CD4-positive, alpha-beta T cell treated with Interferon gamma for 1 hour (primary cell): ENCODE results near the gene MED7.

Experiments used
- DNase-seq: peaks from one replicate; pipeline ENCODE4 v3.0.0-alpha.2; 2020

Gene MED7

GRCh38 chr5:157162919-157163510 is 20.4 kb upstream of the MED7 start:
- DNase-seq = no peak

GRCh38 chr5:157161996-157162395 is 19.3 kb upstream of the MED7 start:
- DNase-seq = no peak

GRCh38 chr5:157160001-157160400 is 17.3 kb upstream of the MED7 start:
- DNase-seq = peak; percentile 20

- DNase-seq = no peak
Measured at GRCh38 chr5:157159209-157159751, 16.6 kb upstream of the MED7 start.

DNA sequence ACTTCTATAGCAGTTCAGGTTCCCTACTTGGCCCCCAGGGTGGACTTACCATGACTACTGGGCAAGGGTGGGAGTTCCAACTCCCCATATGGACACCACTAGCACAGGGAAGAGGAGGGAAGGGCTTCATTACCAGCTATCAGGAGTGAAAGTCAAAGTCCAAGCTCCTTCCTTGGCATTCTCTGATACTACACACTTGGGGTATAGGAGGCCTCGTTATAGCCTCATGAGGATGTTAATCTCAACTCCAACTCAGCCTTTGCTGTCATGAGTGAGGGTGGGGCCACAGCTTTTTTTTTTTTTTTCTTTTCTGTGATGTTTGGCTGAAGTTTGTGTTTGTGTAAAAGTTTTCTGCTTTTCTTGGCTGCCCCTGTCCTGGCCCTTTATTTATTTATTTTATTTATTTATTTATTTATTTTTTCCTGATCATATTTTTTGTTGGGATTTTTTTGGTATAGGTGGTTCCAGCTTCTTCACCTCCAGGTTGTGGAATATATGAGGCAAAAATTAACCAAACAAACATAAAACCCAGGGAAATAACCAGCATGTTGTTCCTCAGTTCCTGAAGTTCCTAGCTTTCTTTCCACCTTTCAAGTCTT is 14.7 kb upstream of the MED7 start:
- DNase-seq = no peak

DNA sequence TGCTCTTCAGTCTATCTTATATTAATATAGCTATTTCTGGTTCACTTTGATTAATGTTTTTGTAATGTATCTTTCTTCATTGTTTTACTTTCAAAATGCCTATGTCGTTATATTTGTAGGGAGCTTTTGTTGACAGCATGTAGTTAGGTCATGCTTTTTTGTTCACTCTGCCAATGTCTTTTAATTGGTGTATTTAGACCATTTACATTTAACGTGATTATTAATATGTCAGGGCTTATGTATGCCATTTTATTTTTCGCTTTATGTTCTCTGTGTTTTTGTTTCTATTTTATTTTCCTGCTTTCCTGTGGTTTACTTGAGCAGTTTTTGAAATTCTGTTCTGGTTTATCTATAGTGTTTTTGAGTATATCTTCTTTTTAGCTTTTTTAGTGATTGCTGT is 12.6 kb upstream of the MED7 start:
- no peak for DNase-seq

GRCh38 chr5:157150995-157151394 is 8.3 kb upstream of the MED7 start:
- no peak for DNase-seq

DNA sequence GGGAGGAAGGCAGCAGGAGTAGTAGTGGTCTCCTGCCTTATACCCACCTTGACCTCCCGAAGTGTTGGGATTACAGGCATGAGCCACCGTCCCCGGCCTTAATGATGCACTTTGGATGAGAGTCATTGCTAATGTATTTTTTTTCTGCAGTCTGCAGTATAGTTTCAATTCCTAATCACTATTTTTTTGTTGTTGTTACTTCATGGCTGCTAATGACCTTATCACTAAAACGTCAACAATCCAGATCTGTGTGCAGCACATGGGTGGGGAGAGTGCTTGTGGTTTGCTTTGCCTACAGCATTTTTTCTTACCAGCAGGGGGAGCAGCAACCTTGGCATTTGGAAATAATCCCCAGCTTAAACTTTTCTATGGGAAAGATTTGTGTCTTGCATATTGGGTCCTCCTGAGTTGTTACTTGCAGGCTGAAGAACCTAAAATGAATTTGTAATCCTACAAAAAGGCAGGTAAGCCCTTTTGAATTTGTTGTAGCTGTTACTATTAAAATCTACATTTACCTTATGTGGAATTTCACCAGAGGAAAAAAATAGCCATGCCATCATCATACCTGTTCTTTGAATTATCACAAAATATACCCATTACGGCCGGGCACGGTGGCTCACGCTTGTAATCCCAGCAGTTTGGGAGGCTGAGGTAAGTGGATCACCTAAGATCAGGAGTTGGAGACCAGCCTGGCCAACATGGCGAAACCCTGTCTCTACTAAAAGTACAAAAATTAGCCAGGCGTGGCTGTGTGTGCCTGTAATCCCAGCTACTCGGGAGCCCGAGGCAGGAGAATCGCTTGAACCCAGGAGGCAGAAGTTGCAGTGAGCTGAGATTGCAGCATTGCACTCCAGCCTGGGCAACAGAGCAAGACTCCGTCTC is 6.3 kb upstream of the MED7 start:
- DNase-seq = peak; percentile 69

DNA sequence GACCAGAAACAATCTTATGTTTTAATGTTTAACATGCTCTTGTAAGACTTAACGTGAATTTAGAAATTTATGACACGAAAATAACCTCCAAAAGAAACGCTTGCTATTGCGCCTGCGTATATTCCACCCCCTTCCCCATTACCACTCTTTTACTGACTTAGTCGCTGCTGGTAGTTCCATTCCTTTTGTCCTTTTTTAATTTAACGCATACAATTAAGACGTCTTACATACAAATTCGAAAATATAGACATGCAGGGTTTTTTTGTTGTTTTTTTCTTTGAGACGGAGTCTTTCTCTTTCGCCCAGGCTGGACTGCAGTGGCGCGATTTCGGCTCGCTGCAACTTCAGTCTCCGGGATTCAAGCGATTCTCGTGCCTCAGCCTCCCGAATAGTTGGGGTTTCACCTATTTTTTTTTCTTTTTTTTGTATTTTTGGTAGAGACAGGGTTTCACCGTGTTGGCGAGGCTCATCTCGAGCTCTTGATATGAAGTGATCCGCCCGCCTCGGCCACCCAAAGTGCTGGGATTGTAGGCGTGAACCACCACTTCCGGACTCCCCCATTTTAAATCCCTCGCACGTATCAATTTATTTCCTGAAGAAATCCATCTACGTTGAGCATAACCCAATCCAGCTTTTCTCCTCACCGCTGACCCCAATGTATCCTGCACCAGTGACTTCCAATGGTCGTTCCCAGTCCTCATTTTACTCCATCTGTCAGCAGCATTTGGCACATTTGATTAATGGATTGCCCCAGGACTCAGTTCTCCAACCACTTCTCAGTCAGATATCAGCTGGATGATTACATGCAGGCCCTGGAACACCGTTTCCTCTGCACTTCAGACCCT is 684 bp upstream of the MED7 start:
- peak; percentile 24 for DNase-seq

DNA sequence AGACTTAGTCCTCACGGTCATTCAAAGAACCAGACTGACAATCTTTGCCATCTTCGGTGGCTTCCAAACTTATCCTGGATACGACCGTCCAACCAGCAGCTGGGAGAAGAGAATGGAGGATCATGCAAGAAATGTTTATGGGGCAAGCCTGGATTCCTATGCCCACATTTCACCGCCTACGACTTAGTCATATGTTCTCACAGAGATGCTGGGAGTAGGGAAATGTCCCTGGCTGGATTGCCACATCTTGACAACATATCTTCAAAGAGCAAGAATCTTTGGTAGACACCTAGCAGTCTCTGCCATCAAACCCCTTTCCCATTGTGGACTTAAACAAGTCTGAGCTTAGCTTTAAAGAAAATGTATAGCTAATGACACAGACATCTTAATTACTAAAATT is 5.0 kb downstream of the MED7 start:
- DNase-seq = no peak

- DNase-seq = no peak
Measured at GRCh38 chr5:157132281-157132612, 10.4 kb downstream of the MED7 start.

- DNase-seq = no peak
Measured at GRCh38 chr5:157130925-157131324, 11.7 kb downstream of the MED7 start.

- no peak for DNase-seq
Measured at GRCh38 chr5:157121709-157122108, 21.0 kb downstream of the MED7 start.

- DNase-seq = no peak
Measured at GRCh38 chr5:157120102-157120501, 22.6 kb downstream of the MED7 start.

- no peak for DNase-seq
Measured at GRCh38 chr5:157116483-157116954, 26.1 kb downstream of the MED7 start.

GRCh38 chr5:157115502-157115901 is 27.2 kb downstream of the MED7 start:
- no peak for DNase-seq

DNA sequence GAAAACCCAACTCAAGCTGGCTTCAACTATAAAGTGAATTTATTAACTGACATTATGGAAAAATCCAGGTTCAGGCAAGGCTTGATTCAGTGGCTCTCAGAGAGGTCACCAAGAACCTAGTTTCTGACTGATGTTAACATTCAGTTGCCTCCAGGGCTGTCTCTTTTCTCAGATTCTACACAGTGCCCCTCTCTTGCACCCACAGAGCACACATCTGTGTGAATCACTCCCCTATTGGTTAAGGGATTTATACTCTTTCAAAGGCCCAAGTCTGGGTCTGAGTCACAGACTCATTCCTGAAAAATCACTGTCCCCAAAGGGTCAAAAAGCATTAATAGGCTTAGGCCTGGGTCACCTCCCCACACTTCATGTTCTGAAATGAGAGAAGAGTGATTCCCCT is 27.7 kb downstream of the MED7 start:
- DNase-seq = no peak

DNA sequence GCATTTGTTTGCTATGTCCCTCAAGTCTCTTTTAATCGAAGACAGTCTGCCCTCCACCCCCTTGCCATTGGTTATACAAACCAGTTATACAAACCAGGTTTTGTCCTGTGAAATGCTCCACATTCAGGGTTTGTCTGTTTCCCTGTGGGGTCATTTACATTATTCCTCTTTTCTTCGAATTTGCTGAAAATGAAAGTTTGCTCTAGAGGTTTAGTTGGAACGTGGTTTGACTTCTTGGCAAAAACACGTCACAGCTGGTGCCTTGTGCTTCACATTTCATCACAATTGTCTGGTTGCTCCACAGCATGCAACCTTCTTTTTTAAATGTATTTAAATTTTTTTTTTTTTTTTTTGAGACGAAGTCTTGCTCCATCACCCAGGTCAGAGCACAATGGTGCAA is 29.7 kb downstream of the MED7 start:
- peak; percentile 55 for DNase-seq

- peak; percentile 24 for DNase-seq
Measured at GRCh38 chr5:157109744-157110143, 32.9 kb downstream of the MED7 start.

GRCh38 chr5:157108976-157109375 is 33.7 kb downstream of the MED7 start, which contains the start of gene HAVCR2:
Gene HAVCR2 (minus strand): TSS chr5:157109044. CDS start chr5:157108983, 61 bp downstream.
- peak; percentile 60 for DNase-seq

DNA sequence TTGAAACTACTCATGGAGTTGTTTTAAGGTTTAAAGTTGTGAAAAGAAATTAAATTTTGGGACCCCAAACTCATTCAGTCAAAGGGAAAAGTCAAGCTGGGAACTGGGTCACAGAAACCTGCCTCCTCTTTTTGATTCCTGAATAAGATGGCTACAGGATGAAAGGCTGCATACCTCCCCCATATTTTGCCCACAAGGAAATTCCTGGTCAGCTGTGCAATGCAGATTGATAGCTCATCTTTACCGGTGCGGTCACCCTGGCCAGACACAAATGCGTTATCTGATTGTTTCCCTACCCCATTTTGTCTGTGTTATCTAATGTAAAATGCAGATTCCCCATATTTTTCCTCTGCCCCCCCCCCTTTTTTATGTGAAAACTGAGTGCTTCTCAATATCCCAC is 35.2 kb downstream of the MED7 start:
- DNase-seq = no peak

- peak; percentile 60 for DNase-seq
Measured at GRCh38 chr5:157106630-157107461, 35.8 kb downstream of the MED7 start.
